HFFc6 (cell line): Measurements from ENCODE around the gene SUFU. TPM values are rescaled to one million over a fixed set of nuclear protein-coding genes. Genes with fewer than 3 reads are reported as not detected.
A peak's percentile ranks its signal among the peaks of the same experiment; 100 is the strongest.

Experiments
- DNase-seq: peaks from one replicate; pipeline ENCODE4 v3.0.0-alpha.2; 2018
- H3K27ac Mint-ChIP-seq: 2 replicates; pipeline ENCODE4 v1.8.0; 2020; ENCODE audit warnings: mild to moderate bottlenecking, mixed read lengths
- H3K27me3 Mint-ChIP-seq: 2 replicates; pipeline ENCODE4 v1.8.0; 2021; ENCODE audit warnings: mild to moderate bottlenecking, moderate library complexity, mixed read lengths; ENCODE audit not compliant: insufficient read depth
- H3K36me3 Mint-ChIP-seq: 2 replicates; pipeline ENCODE4 v1.8.0; 2021; ENCODE audit warnings: low read depth, mixed read lengths
- H3K4me1 Mint-ChIP-seq: 2 replicates; pipeline ENCODE4 v1.8.0; 2020; ENCODE audit warnings: low read depth, mixed read lengths
- H3K4me3 Mint-ChIP-seq: 2 replicates; pipeline ENCODE4 v1.8.0; 2020; ENCODE audit warnings: mild to moderate bottlenecking, moderate library complexity, mixed read lengths
- H3K9me3 Mint-ChIP-seq: 2 replicates; pipeline ENCODE4 v1.8.0; 2020; ENCODE audit warnings: mild to moderate bottlenecking, mixed read lengths
- CTCF ChIP-seq: fragments of 200-600 bp; sonication (generic); IDR thresholded peaks from 2 replicates; pipeline ENCODE4 v1.5.0; 2021; ENCODE audit warnings: antibody characterized with exemption, mild to moderate bottlenecking
- total RNA-seq, 6 experiments: library from RNA; stranded (reverse); fragmentation: NEBNext Ultra II Directional; extraction: Animal tissue kit (Norgen Biotek cat#: 25700); gene quantifications; 2 replicates in 1 of 6; 3 replicates in 5 of 6; pipeline ENCODE4 v1.2.3, GENCODE V29; 2021

Gene SUFU
- total RNA-seq, 6 experiments from 2014 or later: 12.8 to 16.8 (median 15.2) TPM

GRCh38 chr10:102598243-102598642 lies 94.5 kb downstream of the SUFU start:
- Mint-ChIP-seq H3K36me3 (peaks cover 10% of the 10 kb centered on the region), H3K4me1 (peaks cover 50% of the 10 kb centered on the region), H3K4me3 (no peak overlapping the region), H3K9me3 (no peaks in the 10 kb centered on the region), H3K27ac (no peak overlapping the region), H3K27me3 (no peaks in the 10 kb centered on the region)
- TF ChIP-seq CTCF: no peak
- no peak for DNase-seq

DNA sequence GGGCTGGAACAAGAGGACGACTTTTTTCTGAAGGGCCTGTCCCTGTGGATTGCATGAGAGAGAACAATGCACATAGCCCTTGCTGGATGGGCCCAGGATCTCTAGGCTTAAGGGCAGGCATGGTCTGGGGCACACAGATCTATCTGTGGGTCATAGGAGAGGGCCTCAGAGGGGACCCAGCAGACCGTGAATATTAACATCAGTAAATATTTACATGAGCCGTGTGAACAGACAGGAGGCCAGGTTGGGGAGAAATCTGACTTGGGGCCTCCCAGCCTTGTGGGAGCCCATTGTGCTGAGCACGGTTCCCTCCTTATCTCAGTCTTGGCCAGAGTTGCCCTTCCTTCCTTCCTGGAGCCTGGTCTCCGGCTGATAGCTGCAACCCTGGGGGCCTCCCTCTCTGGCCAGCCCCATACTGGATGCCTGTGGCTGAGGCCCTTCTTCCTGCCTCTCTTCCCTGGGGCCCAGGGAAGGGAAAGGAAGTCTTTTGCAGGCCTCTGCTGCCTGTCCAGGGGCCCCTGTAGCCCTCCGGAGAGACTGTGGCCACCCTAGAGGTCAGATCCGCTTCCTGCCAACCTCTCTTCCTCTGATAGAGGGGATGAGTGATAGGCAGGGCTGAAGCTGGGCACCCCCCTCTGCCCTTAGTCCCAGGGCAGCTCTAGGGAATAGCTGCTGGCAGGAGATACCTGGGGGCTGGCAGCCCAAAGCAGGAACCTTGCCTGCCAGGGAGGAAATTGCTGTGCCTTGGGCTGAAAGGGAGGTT lies 96.0 kb downstream of the SUFU start:
- peaks cover 10% of the 10 kb centered on the region for H3K36me3 Mint-ChIP-seq
- H3K9me3 Mint-ChIP-seq: no peaks in the 10 kb centered on the region
- no peaks in the 10 kb centered on the region; the same call in 1 of the 2 replicates for H3K27me3 Mint-ChIP-seq
- DNase-seq: no peak
- TF ChIP-seq CTCF: no peak
- H3K27ac Mint-ChIP-seq: no peak overlapping the region
- no peak overlapping the region for H3K4me3 Mint-ChIP-seq
- peaks cover 56% of the 10 kb centered on the region for H3K4me1 Mint-ChIP-seq

GRCh38 chr10:102600816-102601215 lies 97.0 kb downstream of the SUFU start:
- Mint-ChIP-seq H3K27ac (no peak overlapping the region), H3K9me3 (no peaks in the 10 kb centered on the region), H3K4me1 (peaks cover 64% of the 10 kb centered on the region), H3K36me3 (peaks cover 13% of the 10 kb centered on the region), H3K27me3 (no peaks in the 10 kb centered on the region; the same call in 1 of the 2 replicates), H3K4me3 (no peak overlapping the region)
- TF ChIP-seq CTCF: no peak
- DNase-seq: no peak

GRCh38 chr10:102601639-102602038 lies 97.9 kb downstream of the SUFU start:
- DNase-seq: no peak
- TF ChIP-seq CTCF: no peak
- peaks cover 66% of the 10 kb centered on the region for H3K4me1 Mint-ChIP-seq
- H3K4me3 Mint-ChIP-seq: no peak overlapping the region
- peaks cover 2% of the 10 kb centered on the region for H3K27me3 Mint-ChIP-seq
- no peaks in the 10 kb centered on the region for H3K9me3 Mint-ChIP-seq
- H3K27ac Mint-ChIP-seq: no peak overlapping the region
- H3K36me3 Mint-ChIP-seq: peaks cover 19% of the 10 kb centered on the region

- Mint-ChIP-seq H3K4me3 (no peak overlapping the region), H3K4me1 (peaks cover 68% of the 10 kb centered on the region), H3K9me3 (no peaks in the 10 kb centered on the region), H3K27ac (peak overlapping the region; percentile 56), H3K36me3 (peaks cover 21% of the 10 kb centered on the region), H3K27me3 (peaks cover 2% of the 10 kb centered on the region)
- no peak for DNase-seq
- TF ChIP-seq CTCF: no peak
These were observed 98.7 kb downstream of the SUFU start for GRCh38 chr10:102602272-102603045.
